ENCODE measurements around the gene EGFL6. TPM values are rescaled to one million over a fixed set of nuclear protein-coding genes. Genes with fewer than 3 reads are reported as not detected.

The EGFL6 gene
- total and polyA plus RNA-seq, 2 of the 13 experiments (the other 11 are each of a cell fraction or from before 2014, with no cell fraction given): not detected

- no peak for TF ChIP-seq BRF2 (CRISPR knock-in tag; IDR thresholded peaks at IDR 0.05)
- no peak for TF ChIP-seq ZFP37 (CRISPR knock-in tag; IDR thresholded peaks at IDR 0.05; ENCODE audit: borderline replicate concordance)
- TF ChIP-seq PCBP2 (optimal IDR thresholded peaks at IDR 0.05; ENCODE audit: low read depth, low read length, poor library complexity, severe bottlenecking): no peak
- TF ChIP-seq, protein P1, sequence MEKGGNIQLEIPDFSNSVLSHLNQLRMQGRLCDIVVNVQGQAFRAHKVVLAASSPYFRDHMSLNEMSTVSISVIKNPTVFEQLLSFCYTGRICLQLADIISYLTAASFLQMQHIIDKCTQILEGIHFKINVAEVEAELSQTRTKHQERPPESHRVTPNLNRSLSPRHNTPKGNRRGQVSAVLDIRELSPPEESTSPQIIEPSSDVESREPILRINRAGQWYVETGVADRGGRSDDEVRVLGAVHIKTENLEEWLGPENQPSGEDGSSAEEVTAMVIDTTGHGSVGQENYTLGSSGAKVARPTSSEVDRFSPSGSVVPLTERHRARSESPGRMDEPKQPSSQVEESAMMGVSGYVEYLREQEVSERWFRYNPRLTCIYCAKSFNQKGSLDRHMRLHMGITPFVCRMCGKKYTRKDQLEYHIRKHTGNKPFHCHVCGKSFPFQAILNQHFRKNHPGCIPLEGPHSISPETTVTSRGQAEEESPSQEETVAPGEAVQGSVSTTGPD (CRISPR knock-in tag; IDR thresholded peaks at IDR 0.05): no peak
- TF ChIP-seq ZNF468 (CRISPR knock-in tag; IDR thresholded peaks at IDR 0.05): no peak
- TF ChIP-seq, protein P2, sequence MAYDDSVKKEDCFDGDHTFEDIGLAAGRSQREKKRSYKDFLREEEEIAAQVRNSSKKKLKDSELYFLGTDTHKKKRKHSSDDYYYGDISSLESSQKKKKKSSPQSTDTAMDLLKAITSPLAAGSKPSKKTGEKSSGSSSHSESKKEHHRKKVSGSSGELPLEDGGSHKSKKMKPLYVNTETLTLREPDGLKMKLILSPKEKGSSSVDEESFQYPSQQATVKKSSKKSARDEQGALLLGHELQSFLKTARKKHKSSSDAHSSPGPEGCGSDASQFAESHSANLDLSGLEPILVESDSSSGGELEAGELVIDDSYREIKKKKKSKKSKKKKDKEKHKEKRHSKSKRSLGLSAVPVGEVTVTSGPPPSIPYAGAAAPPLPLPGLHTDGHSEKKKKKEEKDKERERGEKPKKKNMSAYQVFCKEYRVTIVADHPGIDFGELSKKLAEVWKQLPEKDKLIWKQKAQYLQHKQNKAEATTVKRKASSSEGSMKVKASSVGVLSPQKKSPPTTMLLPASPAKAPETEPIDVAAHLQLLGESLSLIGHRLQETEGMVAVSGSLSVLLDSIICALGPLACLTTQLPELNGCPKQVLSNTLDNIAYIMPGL (CRISPR knock-in tag; IDR thresholded peaks at IDR 0.05; ENCODE audit: borderline replicate concordance in 1 of 2, low read depth in 1 of 2): no peak
- TF ChIP-seq, protein P3, sequence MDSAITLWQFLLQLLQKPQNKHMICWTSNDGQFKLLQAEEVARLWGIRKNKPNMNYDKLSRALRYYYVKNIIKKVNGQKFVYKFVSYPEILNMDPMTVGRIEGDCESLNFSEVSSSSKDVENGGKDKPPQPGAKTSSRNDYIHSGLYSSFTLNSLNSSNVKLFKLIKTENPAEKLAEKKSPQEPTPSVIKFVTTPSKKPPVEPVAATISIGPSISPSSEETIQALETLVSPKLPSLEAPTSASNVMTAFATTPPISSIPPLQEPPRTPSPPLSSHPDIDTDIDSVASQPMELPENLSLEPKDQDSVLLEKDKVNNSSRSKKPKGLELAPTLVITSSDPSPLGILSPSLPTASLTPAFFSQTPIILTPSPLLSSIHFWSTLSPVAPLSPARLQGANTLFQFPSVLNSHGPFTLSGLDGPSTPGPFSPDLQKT (CRISPR knock-in tag; IDR thresholded peaks at IDR 0.05; ENCODE audit: borderline replicate concordance): no peak
- TF ChIP-seq PLRG1 (conservative IDR thresholded peaks at IDR 0.05): no peak
- no peak for TF ChIP-seq ZFAT (CRISPR knock-in tag; conservative IDR thresholded peaks at IDR 0.05)
- TF ChIP-seq, protein P4, sequence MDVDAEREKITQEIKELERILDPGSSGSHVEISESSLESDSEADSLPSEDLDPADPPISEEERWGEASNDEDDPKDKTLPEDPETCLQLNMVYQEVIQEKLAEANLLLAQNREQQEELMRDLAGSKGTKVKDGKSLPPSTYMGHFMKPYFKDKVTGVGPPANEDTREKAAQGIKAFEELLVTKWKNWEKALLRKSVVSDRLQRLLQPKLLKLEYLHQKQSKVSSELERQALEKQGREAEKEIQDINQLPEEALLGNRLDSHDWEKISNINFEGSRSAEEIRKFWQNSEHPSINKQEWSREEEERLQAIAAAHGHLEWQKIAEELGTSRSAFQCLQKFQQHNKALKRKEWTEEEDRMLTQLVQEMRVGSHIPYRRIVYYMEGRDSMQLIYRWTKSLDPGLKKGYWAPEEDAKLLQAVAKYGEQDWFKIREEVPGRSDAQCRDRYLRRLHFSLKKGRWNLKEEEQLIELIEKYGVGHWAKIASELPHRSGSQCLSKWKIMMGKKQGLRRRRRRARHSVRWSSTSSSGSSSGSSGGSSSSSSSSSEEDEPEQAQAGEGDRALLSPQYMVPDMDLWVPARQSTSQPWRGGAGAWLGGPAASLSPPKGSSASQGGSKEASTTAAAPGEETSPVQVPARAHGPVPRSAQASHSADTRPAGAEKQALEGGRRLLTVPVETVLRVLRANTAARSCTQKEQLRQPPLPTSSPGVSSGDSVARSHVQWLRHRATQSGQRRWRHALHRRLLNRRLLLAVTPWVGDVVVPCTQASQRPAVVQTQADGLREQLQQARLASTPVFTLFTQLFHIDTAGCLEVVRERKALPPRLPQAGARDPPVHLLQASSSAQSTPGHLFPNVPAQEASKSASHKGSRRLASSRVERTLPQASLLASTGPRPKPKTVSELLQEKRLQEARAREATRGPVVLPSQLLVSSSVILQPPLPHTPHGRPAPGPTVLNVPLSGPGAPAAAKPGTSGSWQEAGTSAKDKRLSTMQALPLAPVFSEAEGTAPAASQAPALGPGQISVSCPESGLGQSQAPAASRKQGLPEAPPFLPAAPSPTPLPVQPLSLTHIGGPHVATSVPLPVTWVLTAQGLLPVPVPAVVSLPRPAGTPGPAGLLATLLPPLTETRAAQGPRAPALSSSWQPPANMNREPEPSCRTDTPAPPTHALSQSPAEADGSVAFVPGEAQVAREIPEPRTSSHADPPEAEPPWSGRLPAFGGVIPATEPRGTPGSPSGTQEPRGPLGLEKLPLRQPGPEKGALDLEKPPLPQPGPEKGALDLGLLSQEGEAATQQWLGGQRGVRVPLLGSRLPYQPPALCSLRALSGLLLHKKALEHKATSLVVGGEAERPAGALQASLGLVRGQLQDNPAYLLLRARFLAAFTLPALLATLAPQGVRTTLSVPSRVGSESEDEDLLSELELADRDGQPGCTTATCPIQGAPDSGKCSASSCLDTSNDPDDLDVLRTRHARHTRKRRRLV (CRISPR knock-in tag; IDR thresholded peaks at IDR 0.05): no peak
- no peak for TF ChIP-seq ZNF713 (CRISPR knock-in tag; IDR thresholded peaks at IDR 0.05)
- TF ChIP-seq NFRKB (IDR thresholded peaks at IDR 0.05): no peak
- TF ChIP-seq ZNF850 (CRISPR knock-in tag; conservative IDR thresholded peaks at IDR 0.05): no peak
- no peak for TF ChIP-seq ZBTB20 (CRISPR knock-in tag; IDR thresholded peaks at IDR 0.05; ENCODE audit: borderline replicate concordance, low read depth)
- TF ChIP-seq ZBTB2 (CRISPR knock-in tag; IDR thresholded peaks at IDR 0.05; ENCODE audit: low read depth): peak; percentile 70; the same call in 1 of the 2 replicates
Observed at GRCh38 chrX:13652850-13653693, 83.7 kb downstream of the EGFL6 start, which contains the start of gene TCEANC (continued).
